HepG2 (cell line): ENCODE results near the gene PAQR7. TPM values are rescaled to one million over a fixed set of nuclear protein-coding genes. Genes with fewer than 3 reads are reported as not detected.

Experiments used
- DPF2 ChIP-seq: sonication (generic); formaldehyde crosslinking; IDR thresholded peaks from 2 replicates; pipeline ENCODE4 v1.4.0; 2020; ENCODE audit warnings: mild to moderate bottlenecking, low read depth, missing genetic modification reagents, borderline replicate concordance
- FOXM1 ChIP-seq: sonication (generic); formaldehyde crosslinking; IDR thresholded peaks from 2 replicates; pipeline ENCODE4 v1.5.0; 2020; ENCODE audit warnings: missing genetic modification reagents
- HES4 ChIP-seq: sonication (generic); formaldehyde crosslinking; IDR thresholded peaks from 2 replicates; pipeline ENCODE4 v1.9.0; 2021; ENCODE audit warnings: mild to moderate bottlenecking, missing genetic modification reagents, borderline replicate concordance
- KDM6A ChIP-seq: IDR thresholded peaks from 2 replicates; pipeline ENCODE4 v1.6.1; 2016; ENCODE audit warnings: low read depth
- MAZ ChIP-seq, 2 experiments: sonication (generic) in 1 of 2; formaldehyde crosslinking in 1 of 2; IDR thresholded peaks; 2 replicates each; pipeline versions ENCODE4 v1.5.0 to v1.6.1; 2012 to 2020; ENCODE audit warnings: low read depth in 2 of 2, mild to moderate bottlenecking in 2 of 2, borderline replicate concordance in 1 of 2, improper control_type of control experiment in 1 of 2, low read length in 1 of 2, missing genetic modification reagents in 1 of 2, moderate library complexity in 1 of 2
- MTF1 ChIP-seq: sonication (generic); formaldehyde crosslinking; IDR thresholded peaks from 2 replicates; pipeline ENCODE4 v1.5.0; 2020; ENCODE audit warnings: missing genetic modification reagents
- NFE2L2 ChIP-seq: fragments of 150-350 bp; IDR thresholded peaks from 2 replicates; pipeline ENCODE4 v1.6.1; 2014; ENCODE audit warnings: low read length
- PRMT3 ChIP-seq: sonication (generic); formaldehyde crosslinking; IDR thresholded peaks from 2 replicates; pipeline ENCODE4 v1.8.1; 2022; ENCODE audit warnings: low read depth, mild to moderate bottlenecking, moderate library complexity, missing genetic modification reagents, borderline replicate concordance
- SIX4 ChIP-seq: sonication (generic); formaldehyde crosslinking; IDR thresholded peaks from 2 replicates; pipeline ENCODE4 v1.4.0; 2020; ENCODE audit warnings: missing genetic modification reagents
- SOX6 ChIP-seq, 2 experiments: fragments of 450-650 bp in 1 of 2; sonication (generic) in 1 of 2; formaldehyde crosslinking in 1 of 2; IDR thresholded peaks; 2 replicates each; pipeline versions ENCODE4 v1.4.0 to v1.6.1; 2017 to 2020; ENCODE audit warnings: antibody characterized with exemption in 1 of 2, mild to moderate bottlenecking in 1 of 2, missing genetic modification reagents in 1 of 2
- SRY ChIP-seq: sonication (generic); formaldehyde crosslinking; IDR thresholded peaks from 2 replicates; pipeline ENCODE4 v1.8.0; 2022; ENCODE audit warnings: mild to moderate bottlenecking, missing genetic modification reagents
- TCF7 ChIP-seq: sonication (generic); IDR thresholded peaks from 2 replicates; pipeline ENCODE4 v1.6.1; 2016; ENCODE audit warnings: antibody characterized with exemption, low read depth
- TMF1 ChIP-seq: sonication (generic); formaldehyde crosslinking; IDR thresholded peaks from 2 replicates; pipeline ENCODE4 v1.8.1; 2022; ENCODE audit warnings: low read depth, missing genetic modification reagents
- U2AF1 ChIP-seq: fragments of 200-400 bp; formaldehyde crosslinking; optimal IDR thresholded peaks from 2 replicates; pipeline ENCODE3; 2017; ENCODE audit warnings: mild to moderate bottlenecking, low read depth, low read length
- WIZ ChIP-seq: sonication (generic); formaldehyde crosslinking; IDR thresholded peaks from 2 replicates; pipeline ENCODE4 v1.5.1; 2020; ENCODE audit warnings: mild to moderate bottlenecking, missing genetic modification reagents
- ZBTB8A ChIP-seq: sonication (generic); formaldehyde crosslinking; IDR thresholded peaks from 2 replicates; pipeline ENCODE4 v1.4.0; 2020; ENCODE audit warnings: mild to moderate bottlenecking, low read depth, missing genetic modification reagents, borderline replicate concordance
- ZMYM2 ChIP-seq: sonication (generic); formaldehyde crosslinking; IDR thresholded peaks from 2 replicates; pipeline ENCODE4 v1.8.0; 2022; ENCODE audit warnings: mild to moderate bottlenecking, missing genetic modification reagents
- ZNF253 ChIP-seq: sonication (generic); formaldehyde crosslinking; IDR thresholded peaks from 2 replicates; pipeline ENCODE4 v1.8.0; 2022; ENCODE audit warnings: mild to moderate bottlenecking, missing genetic modification reagents, borderline replicate concordance
- ZNF660 ChIP-seq: sonication (generic); formaldehyde crosslinking; IDR thresholded peaks from 2 replicates; pipeline ENCODE4 v1.5.1; 2020; ENCODE audit warnings: mild to moderate bottlenecking, low read depth, missing genetic modification reagents, borderline replicate concordance
- ZNF720 ChIP-seq: sonication (generic); formaldehyde crosslinking; IDR thresholded peaks from 2 replicates; pipeline ENCODE4 v1.4.0; 2020; ENCODE audit warnings: missing genetic modification reagents
- ZNF737 ChIP-seq: sonication (generic); formaldehyde crosslinking; IDR thresholded peaks from 2 replicates; pipeline ENCODE4 v1.5.0; 2020; ENCODE audit warnings: missing genetic modification reagents, mild to moderate bottlenecking, borderline replicate concordance
- ZNF841 ChIP-seq: sonication (generic); formaldehyde crosslinking; IDR thresholded peaks from 2 replicates; pipeline ENCODE4 v1.8.1; 2023; ENCODE audit warnings: missing genetic modification reagents, borderline replicate concordance
- polyA plus RNA-seq, 8 experiments: library from polyadenylated mRNA; depleted of rRNA in 3 of 8; stranded (reverse) in 7 of 8; unstranded in 1 of 8; fragments of >200 nt; fragmentation: Illumina TruSeq in 4 of 8; extraction: Trizol in 4 of 8; gene quantifications; 2 replicates each; pipeline versions ENCODE4 v1.2.1 to v1.2.3, GENCODE V29; 2011 to 2016; ENCODE audit warnings: low read depth in 4 of 8, missing spikeins in 1 of 8, mixed read lengths in 1 of 8; ENCODE audit not compliant: insufficient read depth in 1 of 8
- total RNA-seq, 5 experiments: library from RNA; depleted of rRNA; stranded (reverse); fragments of >200 nt; fragmentation: Illumina TruSeq; extraction: Trizol; gene quantifications; 2 replicates each; pipeline ENCODE4 v1.2.3, GENCODE V29; 2016; ENCODE audit warnings: low read depth in 1 of 5
- TF ChIP-seq, protein P1 (sequence below): sonication (generic); formaldehyde crosslinking; IDR thresholded peaks from 2 replicates; pipeline ENCODE4 v1.5.0; 2020; ENCODE audit warnings: missing genetic modification reagents
- TF ChIP-seq, protein P2 (sequence below): sonication (generic); formaldehyde crosslinking; IDR thresholded peaks from 2 replicates; pipeline ENCODE4 v1.4.0; 2020; ENCODE audit warnings: missing genetic modification reagents, borderline replicate concordance

PAQR7 gene
- total and polyA plus RNA-seq, 2 of the 13 experiments (the other 11 are each of a cell fraction or from before 2014, with no cell fraction given), result 13.2 to 16.6 TPM

DNA sequence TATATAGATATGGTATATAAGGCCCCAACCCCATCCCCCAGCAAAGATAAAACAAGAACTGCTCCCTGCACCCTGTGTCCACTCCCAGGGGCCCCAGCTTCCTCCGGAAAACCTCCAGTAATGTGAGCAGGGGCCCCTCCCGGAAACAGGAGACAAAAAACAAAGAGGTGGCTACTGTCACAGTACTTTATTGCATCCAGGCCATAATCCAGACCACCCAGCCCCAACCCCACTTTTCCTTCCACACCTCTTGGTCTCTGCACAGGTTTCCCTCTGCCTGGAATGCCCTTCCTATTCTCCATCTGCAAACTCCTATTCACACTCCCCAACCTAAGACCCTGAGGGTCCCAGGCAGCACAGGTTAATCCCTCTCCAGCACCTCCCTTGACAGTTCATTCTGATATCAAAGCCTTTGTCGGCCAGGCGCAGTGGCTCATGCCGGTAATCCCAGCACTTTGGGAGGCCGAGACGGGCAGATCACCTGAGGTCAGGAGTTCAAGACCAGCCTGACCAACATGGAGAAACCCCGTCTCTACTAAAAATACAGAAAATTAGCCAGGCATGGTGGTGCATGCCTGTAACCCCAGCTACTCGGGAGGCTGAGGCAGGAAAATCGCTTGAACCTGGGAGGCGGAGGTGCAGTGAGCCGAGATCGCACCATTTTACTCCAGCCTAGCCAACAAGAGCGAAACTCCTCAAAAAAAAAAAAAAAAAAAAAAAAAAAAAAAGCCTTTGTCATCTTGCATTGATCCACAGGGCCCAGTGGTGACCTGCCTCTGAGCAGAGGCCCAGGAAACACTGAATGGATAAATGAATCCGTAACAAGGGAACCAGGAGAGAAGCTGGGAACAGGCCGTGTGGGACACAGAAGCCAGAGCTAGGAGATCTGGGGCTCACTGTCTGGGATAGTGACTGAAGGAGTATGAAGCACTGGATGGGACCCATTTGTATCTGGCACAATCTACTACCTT lies 13.9 kb downstream of the PAQR7 start (continued):
- TF ChIP-seq, protein P1, sequence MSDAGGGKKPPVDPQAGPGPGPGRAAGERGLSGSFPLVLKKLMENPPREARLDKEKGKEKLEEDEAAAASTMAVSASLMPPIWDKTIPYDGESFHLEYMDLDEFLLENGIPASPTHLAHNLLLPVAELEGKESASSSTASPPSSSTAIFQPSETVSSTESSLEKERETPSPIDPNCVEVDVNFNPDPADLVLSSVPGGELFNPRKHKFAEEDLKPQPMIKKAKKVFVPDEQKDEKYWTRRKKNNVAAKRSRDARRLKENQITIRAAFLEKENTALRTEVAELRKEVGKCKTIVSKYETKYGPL (CRISPR knock-in tag), result no peak
- TF ChIP-seq SOX6 (IDR thresholded peaks at IDR 0.05), result no peak
- peak; percentile 86 for TF ChIP-seq SOX6 (CRISPR knock-in tag; IDR thresholded peaks at IDR 0.05)
- no peak for TF ChIP-seq ZNF253 (CRISPR knock-in tag)
- TF ChIP-seq SRY, result no peak
- TF ChIP-seq ZNF720, result no peak
- TF ChIP-seq TCF7, result peak; percentile 62
- TF ChIP-seq, protein P2, sequence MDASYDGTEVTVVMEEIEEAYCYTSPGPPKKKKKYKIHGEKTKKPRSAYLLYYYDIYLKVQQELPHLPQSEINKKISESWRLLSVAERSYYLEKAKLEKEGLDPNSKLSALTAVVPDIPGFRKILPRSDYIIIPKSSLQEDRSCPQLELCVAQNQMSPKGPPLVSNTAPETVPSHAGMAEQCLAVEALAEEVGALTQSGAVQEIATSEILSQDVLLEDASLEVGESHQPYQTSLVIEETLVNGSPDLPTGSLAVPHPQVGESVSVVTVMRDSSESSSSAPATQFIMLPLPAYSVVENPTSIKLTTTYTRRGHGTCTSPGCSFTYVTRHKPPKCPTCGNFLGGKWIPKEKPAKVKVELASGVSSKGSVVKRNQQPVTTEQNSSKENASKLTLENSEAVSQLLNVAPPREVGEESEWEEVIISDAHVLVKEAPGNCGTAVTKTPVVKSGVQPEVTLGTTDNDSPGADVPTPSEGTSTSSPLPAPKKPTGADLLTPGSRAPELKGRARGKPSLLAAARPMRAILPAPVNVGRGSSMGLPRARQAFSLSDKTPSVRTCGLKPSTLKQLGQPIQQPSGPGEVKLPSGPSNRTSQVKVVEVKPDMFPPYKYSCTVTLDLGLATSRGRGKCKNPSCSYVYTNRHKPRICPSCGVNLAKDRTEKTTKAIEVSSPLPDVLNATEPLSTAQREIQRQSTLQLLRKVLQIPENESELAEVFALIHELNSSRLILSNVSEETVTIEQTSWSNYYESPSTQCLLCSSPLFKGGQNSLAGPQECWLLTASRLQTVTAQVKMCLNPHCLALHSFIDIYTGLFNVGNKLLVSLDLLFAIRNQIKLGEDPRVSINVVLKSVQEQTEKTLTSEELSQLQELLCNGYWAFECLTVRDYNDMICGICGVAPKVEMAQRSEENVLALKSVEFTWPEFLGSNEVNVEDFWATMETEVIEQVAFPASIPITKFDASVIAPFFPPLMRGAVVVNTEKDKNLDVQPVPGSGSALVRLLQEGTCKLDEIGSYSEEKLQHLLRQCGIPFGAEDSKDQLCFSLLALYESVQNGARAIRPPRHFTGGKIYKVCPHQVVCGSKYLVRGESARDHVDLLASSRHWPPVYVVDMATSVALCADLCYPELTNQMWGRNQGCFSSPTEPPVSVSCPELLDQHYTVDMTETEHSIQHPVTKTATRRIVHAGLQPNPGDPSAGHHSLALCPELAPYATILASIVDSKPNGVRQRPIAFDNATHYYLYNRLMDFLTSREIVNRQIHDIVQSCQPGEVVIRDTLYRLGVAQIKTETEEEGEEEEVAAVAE, result no peak
- TF ChIP-seq DPF2 (CRISPR knock-in tag), result peak; percentile 68; the same call in 1 of the 2 replicates
- TF ChIP-seq ZNF737, result no peak
- TF ChIP-seq U2AF1, result no peak
- peak; percentile 82 for TF ChIP-seq KDM6A
- TF ChIP-seq SIX4 (CRISPR knock-in tag), result peak; percentile 85
- no peak for TF ChIP-seq ZNF841 (CRISPR knock-in tag)
- peak; percentile 90 for TF ChIP-seq ZMYM2 (CRISPR knock-in tag)
- TF ChIP-seq ZBTB8A (CRISPR knock-in tag), result no peak
- TF ChIP-seq PRMT3, result no peak
- TF ChIP-seq MAZ (IDR thresholded peaks at IDR 0.05; ENCODE audit: borderline replicate concordance, low read depth, low read length), result no peak
- no peak for TF ChIP-seq MAZ (CRISPR knock-in tag; IDR thresholded peaks at IDR 0.05; ENCODE audit: low read depth)
- TF ChIP-seq ZNF660, result no peak
- TF ChIP-seq FOXM1 (CRISPR knock-in tag), result no peak
- no peak for TF ChIP-seq HES4 (CRISPR knock-in tag)
- no peak for TF ChIP-seq WIZ (CRISPR knock-in tag)
- TF ChIP-seq NFE2L2, result no peak
- TF ChIP-seq MTF1 (CRISPR knock-in tag), result no peak
- TF ChIP-seq TMF1 (CRISPR knock-in tag), result no peak
